Ovary (tissue), 3 donors: ENCODE data around the gene SCT.

Experiments
- POLR2A ChIP-seq: fragments of 450-650 bp; IDR thresholded peaks from one replicate; pipeline ENCODE4 v1.6.1; 2017; ENCODE audit warnings: antibody characterized with exemption, mild to moderate bottlenecking, moderate library complexity
- TF ChIP-seq, protein P1 (sequence below), 3 donors: fragments of 450-650 bp in 2 of 3; fragments of 200-600 bp in 1 of 3; IDR thresholded peaks; one replicate each; pipeline versions ENCODE4 v1.5.1 to v1.8.0; 2016 to 2022; ENCODE audit warnings: antibody characterized with exemption in 3 of 3, mild to moderate bottlenecking in 1 of 3
- donor health status: DM: no; HTN: no; CAD: no.

DNA sequence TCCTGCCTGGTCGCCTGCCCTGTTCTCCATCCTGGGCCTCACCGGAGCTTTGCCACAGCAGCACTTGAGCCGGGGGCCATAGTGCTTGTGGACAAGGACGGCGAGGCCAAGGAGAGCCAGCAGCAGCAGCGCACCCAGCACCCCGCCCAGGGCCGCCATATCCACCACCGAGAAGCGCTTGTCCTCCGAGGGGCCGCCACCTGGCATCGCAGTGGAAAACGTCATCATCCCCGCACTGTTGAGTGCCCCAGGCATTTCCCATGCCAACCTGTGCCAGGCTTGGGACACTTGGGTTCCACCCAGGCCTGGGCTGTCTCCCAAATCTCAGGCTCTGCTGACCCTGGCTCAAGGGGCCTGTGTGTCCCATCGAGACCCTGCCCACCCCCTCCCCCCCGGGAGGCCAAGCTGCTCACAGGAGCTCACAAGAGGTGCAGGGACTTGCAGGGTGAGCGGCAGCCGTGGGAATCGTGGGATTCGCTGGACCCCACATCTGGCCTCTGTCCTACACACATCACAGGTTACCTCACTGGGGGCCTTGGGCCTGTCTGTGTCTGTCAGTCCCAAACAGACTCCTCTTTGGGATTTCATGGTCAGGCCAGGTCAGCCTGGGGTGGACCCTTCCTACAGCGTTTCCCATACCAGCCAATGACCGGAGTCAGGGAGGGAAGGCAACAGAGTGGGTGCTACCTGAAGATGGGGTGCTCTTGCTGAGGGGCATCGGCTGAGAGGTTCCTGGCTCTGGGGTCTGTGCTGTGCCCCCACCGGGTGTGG, 8.9 kb downstream of the SCT start:
- TF ChIP-seq, protein P1, sequence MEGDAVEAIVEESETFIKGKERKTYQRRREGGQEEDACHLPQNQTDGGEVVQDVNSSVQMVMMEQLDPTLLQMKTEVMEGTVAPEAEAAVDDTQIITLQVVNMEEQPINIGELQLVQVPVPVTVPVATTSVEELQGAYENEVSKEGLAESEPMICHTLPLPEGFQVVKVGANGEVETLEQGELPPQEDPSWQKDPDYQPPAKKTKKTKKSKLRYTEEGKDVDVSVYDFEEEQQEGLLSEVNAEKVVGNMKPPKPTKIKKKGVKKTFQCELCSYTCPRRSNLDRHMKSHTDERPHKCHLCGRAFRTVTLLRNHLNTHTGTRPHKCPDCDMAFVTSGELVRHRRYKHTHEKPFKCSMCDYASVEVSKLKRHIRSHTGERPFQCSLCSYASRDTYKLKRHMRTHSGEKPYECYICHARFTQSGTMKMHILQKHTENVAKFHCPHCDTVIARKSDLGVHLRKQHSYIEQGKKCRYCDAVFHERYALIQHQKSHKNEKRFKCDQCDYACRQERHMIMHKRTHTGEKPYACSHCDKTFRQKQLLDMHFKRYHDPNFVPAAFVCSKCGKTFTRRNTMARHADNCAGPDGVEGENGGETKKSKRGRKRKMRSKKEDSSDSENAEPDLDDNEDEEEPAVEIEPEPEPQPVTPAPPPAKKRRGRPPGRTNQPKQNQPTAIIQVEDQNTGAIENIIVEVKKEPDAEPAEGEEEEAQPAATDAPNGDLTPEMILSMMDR (IDR thresholded peaks at IDR 0.05): no peak
- no peak for TF ChIP-seq POLR2A
